Effector memory CD8-positive, alpha-beta T cell (primary cell): Measurements from ENCODE around the gene FYCO1.

ENCODE experiments used
- ATAC-seq: fragments of 150-1000 bp; cut with Tn5 transposase; replicated peaks from 2 replicates; pipeline ENCODE4 v1.10.0; 2021; ENCODE audit warnings: mild to moderate bottlenecking, moderate library complexity
- DNase-seq, 3 experiments: peaks; one replicate each; pipeline ENCODE4 v3.0.0; 2021
- H3K27ac Mint-ChIP-seq, 2 donors: one replicate each; pipeline ENCODE4 v1.8.0; 2022; ENCODE audit warnings: mild to moderate bottlenecking in 2 of 2, mixed read lengths in 2 of 2, moderate library complexity in 2 of 2
- H3K27me3 Mint-ChIP-seq, 2 donors: one replicate each; pipeline ENCODE4 v1.8.0; 2022; ENCODE audit warnings: mixed read lengths in 2 of 2
- H3K36me3 Mint-ChIP-seq: one replicate; pipeline ENCODE4 v1.8.0; 2022; ENCODE audit warnings: mild to moderate bottlenecking, moderate library complexity, mixed read lengths; ENCODE audit not compliant: insufficient read depth
- H3K4me1 Mint-ChIP-seq, 2 donors: one replicate each; pipeline ENCODE4 v1.8.0; 2022; ENCODE audit warnings: low read depth in 2 of 2, mixed read lengths in 2 of 2
- H3K4me3 Mint-ChIP-seq, 2 donors: one replicate each; pipeline ENCODE4 v1.8.0; 2022; ENCODE audit warnings: mild to moderate bottlenecking in 2 of 2, mixed read lengths in 2 of 2, moderate library complexity in 2 of 2
- H3K9me3 Mint-ChIP-seq, 2 donors: one replicate each; pipeline ENCODE4 v1.8.0; 2022; ENCODE audit warnings: mixed read lengths in 2 of 2

Gene FYCO1

DNA sequence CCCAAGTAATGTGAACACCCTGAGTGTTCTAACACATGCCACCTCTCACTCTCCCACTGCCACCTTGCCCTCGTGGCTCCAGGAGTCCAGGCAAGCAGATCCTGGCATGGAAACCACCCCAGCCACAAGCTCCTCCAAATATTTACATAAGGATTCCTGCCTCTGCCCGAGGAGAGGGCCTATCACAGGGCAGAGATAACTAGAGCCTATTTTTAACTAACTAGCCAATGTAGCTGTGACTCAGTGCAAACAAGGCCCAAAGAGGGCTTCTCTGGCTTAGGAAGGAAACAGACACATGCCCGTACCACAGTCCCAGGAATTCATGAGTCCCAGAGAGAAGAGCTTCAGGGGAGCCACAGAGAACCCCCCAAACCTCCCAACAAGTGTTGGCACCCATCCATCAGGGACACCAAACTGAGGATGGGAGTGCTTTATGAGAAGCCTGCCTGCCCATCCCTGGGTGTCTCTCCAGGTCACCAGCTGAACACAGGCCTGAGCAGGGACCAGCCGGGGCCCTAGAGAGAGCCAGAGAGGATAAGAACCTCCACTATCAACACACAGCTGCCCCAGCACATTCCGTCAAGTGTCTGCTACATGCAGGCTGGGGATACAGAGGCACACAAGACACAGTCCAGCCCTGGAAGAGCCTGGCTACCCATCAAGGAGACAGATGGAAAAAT lies 9.2 kb downstream of the FYCO1 start:
- DNase-seq: no peak
- Mint-ChIP-seq H3K9me3 (no peaks in the 10 kb centered on the region), H3K4me3 (peak overlapping the region; percentile 37 to 53), H3K27me3 (no peaks in the 10 kb centered on the region), H3K27ac (peak overlapping the region; percentile 87 to 95), H3K4me1 (peaks cover 62 to 72% of the 10 kb centered on the region in 2 donors), H3K36me3 (peaks cover 24% of the 10 kb centered on the region)
- no peak for ATAC-seq

- no peak overlapping the region for H3K4me3 Mint-ChIP-seq
- H3K9me3 Mint-ChIP-seq: no peaks in the 10 kb centered on the region
- no peaks in the 10 kb centered on the region for H3K27me3 Mint-ChIP-seq
- no peak for ATAC-seq
- H3K36me3 Mint-ChIP-seq: peaks cover 25% of the 10 kb centered on the region
- peaks cover 63 to 74% of the 10 kb centered on the region in 2 donors for H3K4me1 Mint-ChIP-seq
- peak overlapping the region; percentile 87 to 95 for H3K27ac Mint-ChIP-seq
- no peak for DNase-seq
Observed at GRCh38 chr3:45985532-45986302, 9.9 kb downstream of the FYCO1 start.

GRCh38 chr3:45984331-45985312 lies 11.0 kb downstream of the FYCO1 start:
- Mint-ChIP-seq H3K27me3 (no peaks in the 10 kb centered on the region), H3K27ac (peak overlapping the region; percentile 51 to 77), H3K36me3 (peaks cover 31% of the 10 kb centered on the region), H3K4me3 (no peak overlapping the region), H3K4me1 (peaks cover 59 to 70% of the 10 kb centered on the region in 2 donors), H3K9me3 (no peaks in the 10 kb centered on the region)
- ATAC-seq (no peak), DNase-seq (no peak)

GRCh38 chr3:45983770-45984169 lies 11.9 kb downstream of the FYCO1 start:
- Mint-ChIP-seq H3K4me1 (peaks cover 59 to 73% of the 10 kb centered on the region in 2 donors), H3K36me3 (peaks cover 37% of the 10 kb centered on the region), H3K4me3 (no peak overlapping the region), H3K27ac (peak overlapping the region; percentile 31 to 59), H3K9me3 (no peaks in the 10 kb centered on the region), H3K27me3 (no peaks in the 10 kb centered on the region)
- ATAC-seq (no peak), DNase-seq (no peak)

DNA sequence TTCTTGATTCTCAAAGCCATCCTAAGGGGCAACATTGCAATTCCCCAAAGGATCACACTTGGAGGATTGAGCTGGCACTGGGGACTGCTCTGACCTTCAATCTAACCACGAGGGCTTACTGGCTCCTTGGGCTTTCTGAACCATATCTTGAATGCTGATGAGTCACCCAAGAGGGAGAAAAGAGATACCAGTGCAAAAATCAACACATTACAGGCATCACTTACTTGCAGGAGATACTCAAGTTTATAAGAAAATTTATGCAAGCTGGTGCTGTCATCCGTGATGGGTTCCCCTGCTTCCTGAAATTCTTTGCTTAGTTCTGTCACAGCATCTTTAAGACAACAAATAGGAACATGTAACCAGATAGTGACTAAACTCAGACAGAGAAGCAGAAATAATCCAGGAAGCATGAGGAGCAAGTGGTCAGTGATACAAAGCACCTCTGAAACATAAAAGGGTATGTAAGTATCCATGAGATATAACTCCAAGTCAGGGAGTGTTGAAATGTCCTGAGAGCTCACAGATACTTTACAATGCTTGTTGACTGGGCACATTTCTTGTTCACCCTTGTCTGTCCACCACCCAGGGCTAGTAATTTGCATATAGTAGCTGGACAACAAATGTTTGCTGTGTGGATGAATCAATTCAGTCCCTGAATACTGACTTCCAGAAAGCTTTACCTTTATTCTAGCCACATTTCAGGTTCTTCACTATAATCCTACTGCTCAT lies 14.1 kb downstream of the FYCO1 start:
- Mint-ChIP-seq H3K27ac (peak overlapping the region; percentile 80 to 95), H3K27me3 (no peaks in the 10 kb centered on the region), H3K4me3 (peak overlapping the region in 1 of 2 donors; percentile 24), H3K4me1 (peaks cover 53 to 73% of the 10 kb centered on the region in 2 donors), H3K36me3 (peaks cover 35% of the 10 kb centered on the region), H3K9me3 (peaks cover 0 to 3% of the 10 kb centered on the region in 2 donors)
- DNase-seq: no peak
- no peak for ATAC-seq

- Mint-ChIP-seq H3K9me3 (peaks cover 0 to 3% of the 10 kb centered on the region in 2 donors), H3K27ac (peak overlapping the region; percentile 80 to 95), H3K4me1 (peaks cover 55 to 74% of the 10 kb centered on the region in 2 donors), H3K4me3 (peak overlapping the region in 1 of 2 donors; percentile 24), H3K36me3 (peaks cover 41% of the 10 kb centered on the region), H3K27me3 (no peaks in the 10 kb centered on the region)
- no peak for ATAC-seq
- no peak for DNase-seq
Observed at GRCh38 chr3:45980819-45981218, 14.8 kb downstream of the FYCO1 start.

DNA sequence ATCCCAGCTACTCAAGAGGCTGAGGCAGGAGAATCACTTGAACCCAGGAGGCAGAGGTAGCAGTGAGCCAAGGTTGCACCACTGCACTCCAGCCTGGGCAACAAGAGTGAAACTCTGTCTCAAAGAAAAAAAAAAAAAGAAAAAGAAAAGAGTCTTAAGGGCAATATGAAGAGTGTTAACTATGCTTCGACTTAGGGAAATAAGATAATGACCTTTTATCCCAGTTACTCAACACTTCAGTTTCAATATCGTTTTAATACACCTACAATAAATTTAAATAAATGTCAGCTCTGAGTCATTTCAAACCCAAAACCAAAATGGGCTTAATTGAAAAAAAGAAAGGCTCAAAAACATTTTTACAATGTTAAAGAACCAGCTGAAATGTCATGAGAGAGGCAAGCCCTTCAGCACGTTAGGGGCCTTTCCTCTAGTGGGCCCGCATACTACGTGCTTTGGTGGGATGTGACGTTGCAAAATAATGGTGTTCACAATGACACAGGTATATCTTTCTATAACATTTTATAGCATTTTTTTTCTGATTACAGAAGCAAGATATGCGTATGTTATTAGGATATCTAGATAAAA lies 15.3 kb downstream of the FYCO1 start:
- H3K4me3 Mint-ChIP-seq: peak overlapping the region; percentile 11 to 65
- H3K27ac Mint-ChIP-seq: peak overlapping the region; percentile 41 to 95
- peaks cover 56 to 74% of the 10 kb centered on the region in 2 donors for H3K4me1 Mint-ChIP-seq
- peaks cover 0 to 3% of the 10 kb centered on the region in 2 donors for H3K9me3 Mint-ChIP-seq
- ATAC-seq (peak; percentile 16), DNase-seq (no peak)
- H3K27me3 Mint-ChIP-seq: no peaks in the 10 kb centered on the region
- H3K36me3 Mint-ChIP-seq: peaks cover 41% of the 10 kb centered on the region

DNA sequence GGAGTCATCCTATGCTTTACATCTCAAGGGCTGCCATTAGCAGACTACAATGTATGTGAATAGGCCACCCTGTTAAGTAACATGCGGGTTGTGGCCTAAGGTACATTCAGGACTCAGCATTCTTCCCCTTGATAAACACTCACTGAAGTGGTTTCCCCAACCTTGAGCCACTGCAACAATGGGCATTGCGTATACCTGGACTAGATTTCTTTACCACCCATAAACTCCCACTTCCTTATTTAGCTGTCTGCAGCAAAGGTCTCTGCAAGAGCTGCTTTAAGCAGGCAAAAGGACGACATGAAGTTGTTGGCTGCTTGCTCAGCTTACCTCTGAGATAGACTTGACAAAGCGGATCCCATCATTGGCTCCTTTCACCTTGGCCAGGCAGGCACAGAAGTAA lies 16.2 kb downstream of the FYCO1 start:
- Mint-ChIP-seq H3K36me3 (peaks cover 40% of the 10 kb centered on the region), H3K27me3 (no peaks in the 10 kb centered on the region), H3K9me3 (peaks cover 0 to 3% of the 10 kb centered on the region in 2 donors), H3K27ac (peak overlapping the region; percentile 41 to 95), H3K4me3 (peak overlapping the region; percentile 11 to 65), H3K4me1 (peaks cover 57 to 77% of the 10 kb centered on the region in 2 donors)
- no peak for DNase-seq
- no peak for ATAC-seq

DNA sequence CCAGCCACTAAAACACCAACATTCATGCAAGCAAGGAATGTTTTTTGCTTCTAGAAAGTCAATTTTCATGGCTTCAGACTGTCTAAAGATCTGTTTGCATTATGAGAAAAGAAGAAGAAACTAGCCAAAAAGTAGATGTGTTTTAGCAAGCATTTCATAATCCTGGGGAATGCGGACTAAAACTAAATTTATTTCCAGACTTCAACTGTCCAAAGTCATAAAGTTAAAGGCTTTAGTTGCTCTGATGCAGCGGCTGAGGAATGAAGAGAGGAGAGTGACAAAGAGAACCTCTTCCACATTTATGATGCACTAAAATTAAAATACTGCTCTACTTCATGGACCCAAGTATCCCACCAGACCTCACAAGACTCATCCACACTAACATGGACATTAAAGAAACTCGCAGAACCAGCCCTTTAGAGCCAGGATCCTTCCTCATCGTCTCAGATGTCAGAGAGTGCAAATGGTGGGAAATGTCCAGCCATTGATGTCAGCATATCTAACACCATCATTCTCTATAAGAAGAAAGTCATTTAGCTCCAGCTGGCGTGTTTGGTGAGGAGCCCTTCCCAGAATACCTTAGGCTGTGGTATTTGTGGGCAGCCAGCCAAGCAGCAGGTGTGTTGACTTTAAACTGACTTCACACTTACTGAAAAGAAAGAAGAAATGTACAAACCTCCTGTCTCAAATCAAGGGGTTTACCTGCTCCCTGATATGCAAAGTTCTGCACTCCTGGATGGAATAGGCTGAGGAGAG lies 17.4 kb downstream of the FYCO1 start:
- DNase-seq: peak in 1 of 3 experiments; percentile 23
- H3K27ac Mint-ChIP-seq: peak overlapping the region; percentile 41 to 95
- peaks cover 0 to 3% of the 10 kb centered on the region in 2 donors for H3K9me3 Mint-ChIP-seq
- peak overlapping the region; percentile 11 to 84 for H3K4me3 Mint-ChIP-seq
- H3K4me1 Mint-ChIP-seq: peaks cover 60 to 78% of the 10 kb centered on the region in 2 donors
- H3K36me3 Mint-ChIP-seq: peaks cover 44% of the 10 kb centered on the region
- H3K27me3 Mint-ChIP-seq: no peaks in the 10 kb centered on the region
- peak; percentile 6 for ATAC-seq

DNA sequence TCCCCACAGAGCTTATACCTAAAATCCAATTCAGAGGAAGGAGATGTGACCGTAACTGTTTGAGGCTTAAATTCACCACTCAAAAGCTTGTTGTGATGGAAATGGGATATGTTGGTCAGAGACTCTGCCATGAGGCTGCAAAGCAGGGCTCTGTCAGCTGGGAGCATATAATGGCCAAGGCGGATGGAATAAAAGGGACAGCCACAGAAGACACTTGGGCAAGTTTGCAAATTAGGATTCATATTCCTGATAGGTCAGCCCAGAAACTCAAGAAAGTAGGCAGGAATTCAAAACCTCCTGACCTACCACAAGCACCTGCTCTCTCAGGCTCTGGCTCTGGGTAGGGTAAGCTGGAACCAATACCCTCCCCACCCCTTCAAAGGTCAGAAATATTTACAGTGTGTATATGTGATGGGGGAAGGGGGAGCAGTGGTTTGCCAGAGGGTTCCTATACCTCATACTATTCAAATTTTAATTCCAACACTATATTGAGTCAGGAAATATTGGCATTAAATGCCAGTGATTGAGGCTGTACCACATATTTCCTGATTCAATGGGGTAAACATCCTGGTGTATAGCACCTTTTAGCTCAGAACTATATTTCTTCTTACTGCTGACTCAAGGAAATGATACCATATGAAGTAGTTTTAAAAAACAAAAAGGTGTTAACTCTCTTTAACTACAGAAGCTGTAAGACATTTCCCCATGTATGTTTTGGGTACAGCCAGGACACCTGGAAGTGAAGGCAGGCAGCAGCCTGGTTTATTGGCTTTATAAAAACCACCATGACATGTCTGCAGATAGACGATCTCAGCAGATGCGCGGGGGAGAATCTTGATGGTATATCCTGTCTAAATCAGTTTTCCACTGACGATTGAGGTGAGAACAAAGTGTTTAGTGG lies 19.2 kb downstream of the FYCO1 start:
- H3K4me3 Mint-ChIP-seq: peak overlapping the region; percentile 62 to 72
- H3K9me3 Mint-ChIP-seq: peaks cover 0 to 3% of the 10 kb centered on the region in 2 donors
- DNase-seq: peak; percentile 42 to 51 (median 43)
- H3K27ac Mint-ChIP-seq: peak overlapping the region; percentile 93 to 95
- ATAC-seq: peak; percentile 80
- no peaks in the 10 kb centered on the region for H3K27me3 Mint-ChIP-seq
- peaks cover 66 to 86% of the 10 kb centered on the region in 2 donors for H3K4me1 Mint-ChIP-seq
- peaks cover 52% of the 10 kb centered on the region for H3K36me3 Mint-ChIP-seq

DNA sequence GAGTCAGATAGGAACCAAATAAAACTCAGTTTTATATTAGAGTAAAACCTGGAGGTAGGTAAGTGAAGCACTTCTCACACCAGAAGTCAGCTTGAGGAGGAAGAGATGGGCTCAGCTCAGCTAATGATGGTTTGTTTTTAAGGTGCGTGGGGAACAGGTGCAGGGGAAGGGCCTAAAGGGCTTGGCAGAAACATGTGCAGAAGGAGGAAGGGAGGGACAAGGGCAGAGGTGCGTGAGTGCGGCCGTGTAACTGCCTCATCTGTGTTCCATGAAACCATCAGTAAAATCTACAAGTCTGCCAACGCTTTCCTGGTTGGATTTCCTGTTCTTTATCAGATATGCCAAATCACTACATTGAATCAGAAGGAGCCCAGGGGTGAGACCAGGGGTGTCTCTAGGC lies 19.9 kb downstream of the FYCO1 start:
- peaks cover 51% of the 10 kb centered on the region for H3K36me3 Mint-ChIP-seq
- peak overlapping the region; percentile 62 to 72 for H3K4me3 Mint-ChIP-seq
- H3K4me1 Mint-ChIP-seq: peaks cover 66 to 87% of the 10 kb centered on the region in 2 donors
- H3K27me3 Mint-ChIP-seq: no peaks in the 10 kb centered on the region
- DNase-seq: no peak
- H3K9me3 Mint-ChIP-seq: peaks cover 0 to 3% of the 10 kb centered on the region in 2 donors
- H3K27ac Mint-ChIP-seq: peak overlapping the region; percentile 93 to 95
- ATAC-seq: no peak
